K562 (cell line): Measurements from ENCODE around the gene SLC36A1.

Experiments used
- E2F3 ChIP-seq: fragments of 250-450 bp; sonication (Bioruptor Pico); IDR thresholded peaks from 2 replicates; pipeline ENCODE4 v1.4.0; 2020; ENCODE audit warnings: mild to moderate bottlenecking
- HNRNPLL ChIP-seq: fragments of 200-400 bp; formaldehyde crosslinking; IDR thresholded peaks from 2 replicates; pipeline ENCODE4 v1.6.1; 2017; ENCODE audit warnings: low read length, low read depth, mild to moderate bottlenecking; ENCODE audit not compliant: poor library complexity, severe bottlenecking
- NR3C1 ChIP-seq: sonication (generic); formaldehyde crosslinking; IDR thresholded peaks from 2 replicates; pipeline ENCODE4 v1.8.1; 2022; ENCODE audit warnings: missing genetic modification reagents

- TF ChIP-seq HNRNPLL (no peak), NR3C1 (CRISPR knock-in tag) (no peak), E2F3 (CRISPR knock-in tag) (no peak)
Observed at GRCh38 chr5:151469992-151470391, 22.6 kb downstream of the SLC36A1 start.
